Stimulated activated CD8-positive, alpha-beta memory T cell treated with anti-CD3 and anti-CD28 coated beads, Interleukin-7, amount 100 ng/mL, for 24 hours (primary cell): Measurements from ENCODE around the gene TPSAB1.

Experiments used
- DNase-seq: peaks from one replicate; pipeline ENCODE4 v3.0.0-alpha.2; 2020; ENCODE audit warnings: low read depth

Gene TPSAB1

DNA sequence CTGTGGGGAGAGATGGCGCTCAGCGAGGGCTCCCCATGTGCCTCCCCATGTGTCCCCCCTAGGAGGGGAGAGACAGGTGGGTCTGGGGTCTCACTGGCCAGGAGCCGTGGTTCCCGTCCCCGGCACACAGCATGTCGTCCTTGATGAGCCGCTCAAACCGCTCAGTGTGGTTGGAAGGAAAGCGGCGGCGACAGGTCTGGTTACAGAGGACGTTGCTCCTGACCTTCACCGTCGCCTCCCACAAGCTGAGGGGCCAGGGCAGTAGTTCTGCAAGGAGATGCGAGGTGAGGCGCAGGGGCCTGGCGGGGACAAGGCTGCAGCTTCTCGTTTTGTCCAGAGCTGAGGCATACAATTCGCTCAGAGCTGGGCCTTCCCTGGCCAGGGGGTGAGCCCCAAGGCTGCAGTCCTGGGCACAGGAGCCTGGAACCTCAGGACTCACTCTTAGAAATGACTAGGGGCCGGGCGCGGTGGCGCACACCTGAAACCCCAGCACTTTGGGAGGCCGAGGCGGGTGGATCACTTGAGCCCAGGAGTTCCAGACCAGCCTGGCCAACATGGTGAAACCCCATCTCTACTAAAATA, 46.1 kb downstream of the TPSAB1 start:
- no peak for DNase-seq

DNA sequence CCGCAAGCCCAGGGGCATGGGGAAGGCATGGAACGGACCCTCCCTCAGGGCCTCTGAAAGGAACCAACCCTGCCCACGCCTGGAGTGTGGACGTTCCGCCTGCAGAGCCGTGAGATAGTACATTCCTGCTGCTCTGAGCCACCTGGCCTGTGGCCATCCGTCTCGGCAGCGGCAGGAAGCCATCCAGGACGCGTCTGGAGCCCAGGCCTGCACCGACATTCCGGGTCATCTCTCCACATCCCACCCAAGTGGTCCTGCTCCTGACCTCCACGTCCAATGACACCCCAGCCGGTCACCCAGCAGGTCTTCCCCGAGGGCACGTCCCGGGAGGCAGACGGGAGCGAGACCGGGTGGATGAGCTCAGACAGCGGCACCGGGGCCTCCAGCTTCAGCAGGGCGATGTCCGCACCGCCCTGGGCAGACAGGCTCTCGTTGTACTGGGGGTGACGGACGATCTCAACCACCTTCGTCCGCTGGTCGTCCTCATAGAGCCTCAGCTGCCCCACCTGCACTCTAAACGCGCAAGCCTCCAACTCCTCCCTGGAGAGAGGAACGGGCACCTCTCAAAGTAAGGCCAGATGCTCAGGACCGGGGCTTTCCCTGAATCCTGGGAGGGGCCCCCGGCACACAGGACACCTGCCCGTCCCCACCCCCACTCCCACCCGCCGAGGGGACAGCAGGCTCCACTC, 47.6 kb downstream of the TPSAB1 start:
- no peak for DNase-seq

DNA sequence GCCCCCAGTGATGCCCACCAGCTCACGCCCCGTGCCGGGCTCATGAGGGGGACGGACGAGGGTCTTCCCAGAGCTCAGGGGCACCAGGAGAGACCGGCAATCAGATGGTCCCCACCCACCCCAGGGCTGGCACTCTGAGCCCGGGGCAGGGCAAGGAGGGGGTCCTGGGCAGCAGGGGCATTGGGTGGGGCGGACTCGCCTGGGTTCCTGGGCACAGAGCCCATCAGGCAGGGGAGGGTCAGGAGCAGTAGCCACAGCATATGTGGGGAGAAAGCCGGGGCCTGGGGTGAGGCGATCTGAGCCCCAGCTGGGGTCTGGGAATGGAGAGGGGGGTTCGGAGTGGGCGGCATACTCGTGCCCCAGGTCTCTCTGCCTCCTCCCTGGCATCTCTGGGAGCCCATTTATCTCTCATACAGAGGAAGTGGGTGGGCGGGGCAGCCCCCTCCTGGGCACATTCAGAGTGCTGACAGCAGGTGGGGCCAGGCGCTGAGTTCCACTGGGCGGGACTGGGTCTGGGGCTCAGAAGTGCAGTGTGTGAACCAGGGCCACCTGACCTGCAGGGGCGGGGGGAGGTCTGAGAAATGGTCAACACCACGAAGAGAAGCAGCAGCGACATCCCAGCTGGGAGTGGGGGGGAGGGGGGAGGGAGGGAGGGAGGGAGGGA, 48.4 kb downstream of the TPSAB1 start:
- DNase-seq, result no peak

DNA sequence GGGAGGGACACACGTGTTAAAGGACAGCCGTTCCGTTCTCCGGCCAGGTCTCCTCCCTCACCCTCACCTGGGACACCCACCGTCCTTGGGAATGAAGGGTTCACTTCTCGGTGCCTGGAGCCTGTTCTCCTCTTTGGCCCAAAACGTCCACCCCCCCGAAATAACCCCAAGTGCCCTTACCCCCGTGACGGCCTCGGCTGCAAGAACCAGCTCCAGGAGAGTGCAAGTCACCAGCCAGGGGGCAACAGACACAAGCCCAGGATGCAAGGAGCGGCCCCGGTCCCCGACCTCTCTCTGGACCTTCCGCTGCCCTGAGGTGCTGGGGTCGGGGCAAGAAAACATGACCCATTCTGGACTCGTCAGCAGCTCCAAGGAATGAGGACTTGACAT, 49.0 kb downstream of the TPSAB1 start:
- no peak for DNase-seq

DNA sequence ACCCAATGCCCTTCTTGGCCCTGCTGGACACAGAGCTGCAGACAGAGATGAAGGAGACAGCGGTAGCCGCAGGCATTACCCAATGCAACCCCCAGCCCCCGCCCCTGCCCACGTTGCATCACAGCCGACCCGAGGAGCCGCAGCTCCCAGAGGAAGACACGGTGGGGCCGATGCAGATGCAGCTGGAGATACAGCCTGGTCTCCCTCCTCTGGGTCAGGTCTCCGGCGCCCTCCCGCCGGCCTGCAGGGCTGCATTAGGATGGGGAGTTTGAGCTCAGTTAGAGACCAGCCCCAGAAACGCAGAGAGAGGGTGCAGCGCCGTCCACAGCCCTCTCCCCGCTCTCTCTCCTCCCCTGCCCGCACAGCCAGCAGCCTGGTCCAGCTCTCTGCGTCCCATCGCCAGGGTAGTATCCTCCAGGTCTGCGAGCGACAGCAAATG, 49.6 kb downstream of the TPSAB1 start:
- DNase-seq, result no peak

DNA sequence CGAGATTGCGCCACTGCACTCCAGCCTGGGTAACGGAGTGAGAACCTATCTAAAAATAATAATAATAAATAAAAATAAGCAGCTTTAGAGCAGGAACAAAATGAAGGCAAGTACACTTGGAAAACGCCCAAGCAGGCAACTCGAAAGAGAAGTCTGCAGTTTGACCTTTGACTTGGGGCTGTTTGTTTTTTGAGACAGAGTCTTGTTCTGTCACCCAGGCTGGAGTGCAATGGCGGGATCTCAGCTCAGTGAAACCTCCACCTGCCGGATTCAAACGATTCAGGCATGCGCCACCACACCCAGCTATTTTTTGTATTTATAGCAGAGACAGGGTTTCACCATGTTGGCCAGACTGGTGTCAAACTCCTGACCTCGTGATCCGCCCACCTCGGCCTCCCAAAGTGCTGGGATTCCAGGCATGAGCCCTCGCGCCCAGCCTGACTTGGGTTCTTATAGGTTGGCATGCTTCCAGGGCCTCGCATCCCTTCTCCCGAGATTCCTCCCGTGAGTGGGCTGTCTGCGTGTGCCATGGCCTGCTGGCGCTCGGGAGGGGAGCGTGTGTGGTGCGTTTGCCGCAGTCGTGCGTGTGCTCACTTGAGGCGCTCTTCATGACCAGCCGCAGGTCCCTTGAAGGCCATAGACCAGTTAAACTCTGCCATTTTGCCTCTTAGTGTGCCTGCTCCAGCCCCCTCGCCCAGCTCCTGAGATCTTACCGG, 50.5 kb downstream of the TPSAB1 start:
- no peak for DNase-seq

DNA sequence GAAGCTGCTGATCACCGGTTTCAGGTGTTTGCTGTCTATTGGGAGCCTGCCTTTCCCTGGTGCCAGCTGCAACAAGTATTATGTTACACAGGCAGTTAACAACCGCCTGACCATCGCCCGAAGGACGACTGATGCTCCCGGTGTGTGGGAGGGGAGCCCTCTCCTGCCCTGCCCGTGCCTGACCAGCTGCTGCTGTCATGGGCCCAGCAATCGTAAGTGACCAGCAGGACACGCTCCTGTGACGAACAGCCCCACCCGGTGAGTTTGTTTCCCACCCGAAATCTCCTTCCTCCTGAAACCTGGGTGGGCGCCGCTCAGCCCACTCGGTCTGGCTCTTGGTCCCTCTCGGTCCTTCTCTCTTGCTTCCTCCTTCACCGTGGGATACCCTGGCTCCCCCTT, 51.1 kb downstream of the TPSAB1 start:
- DNase-seq, result no peak
